ENCODE measurements around the gene DUSP16.
"Not testable (repeated sequence)": the region's sequence is repeated elsewhere in the genome, so short reads cannot be mapped to it uniquely, and the experiment has no call there.

The DUSP16 gene

DNA sequence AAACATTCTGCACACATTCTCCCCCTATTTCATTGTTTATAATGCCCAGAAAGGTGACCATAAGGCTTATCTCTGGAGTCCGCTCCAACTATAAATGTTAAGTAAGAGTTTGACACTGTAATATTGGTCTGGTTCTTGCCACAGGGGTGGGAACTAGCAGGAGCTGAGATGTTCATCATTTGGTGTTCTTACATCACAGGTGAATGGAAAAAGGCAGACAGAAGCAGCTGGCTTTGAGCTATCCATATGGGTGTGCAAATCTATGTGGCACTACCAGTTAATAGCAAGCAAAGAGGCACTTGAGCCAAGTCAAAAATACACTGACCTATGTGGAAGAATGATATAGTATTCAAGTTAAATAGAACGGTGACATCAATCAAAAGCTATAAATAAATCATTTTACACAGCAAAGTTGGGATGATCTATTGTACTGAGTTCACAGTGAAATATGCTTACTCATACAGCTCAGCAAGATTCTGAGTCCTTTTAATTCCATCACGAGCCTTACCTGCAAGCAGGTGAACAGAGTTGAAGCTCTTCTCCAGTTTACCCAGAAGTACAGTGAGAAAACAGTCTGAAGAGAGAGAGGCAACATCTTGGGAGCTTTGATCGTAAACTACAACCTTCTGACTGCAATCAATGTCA lies 43.2 kb downstream of the DUSP16 start:
- no peak for DNase-seq

GRCh38 chr12:12518919-12519318 lies 43.7 kb downstream of the DUSP16 start:
- DNase-seq, result no peak

GRCh38 chr12:12518464-12518845 lies 44.2 kb downstream of the DUSP16 start:
- no peak for DNase-seq

DNA sequence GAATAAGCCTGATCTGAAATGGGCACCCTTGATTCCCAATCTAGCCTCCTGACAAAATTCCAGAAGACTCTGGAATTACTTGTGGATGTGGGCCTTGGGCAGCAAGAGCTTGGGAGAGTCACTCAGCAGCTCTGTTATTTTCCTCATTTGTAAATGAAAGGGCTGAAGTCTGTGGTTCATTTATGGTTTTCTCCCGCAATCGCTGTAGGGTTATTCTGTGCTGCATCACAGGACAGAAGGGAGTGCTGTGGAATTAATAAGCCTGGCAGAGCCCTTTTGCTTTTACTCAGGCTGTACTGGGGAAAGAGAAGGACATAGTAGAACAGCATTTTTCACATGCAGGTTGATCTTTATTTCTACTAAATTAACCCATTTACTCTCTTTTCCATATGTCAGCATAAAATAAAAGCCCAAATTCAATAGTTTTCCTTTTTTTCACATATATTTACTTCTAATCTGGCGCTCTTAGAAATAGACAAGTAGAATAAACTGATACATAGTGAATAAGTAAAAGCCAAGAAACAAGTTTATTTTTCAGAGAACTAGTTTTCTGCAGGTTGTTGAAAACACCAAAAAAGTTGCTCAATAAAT lies 49.2 kb downstream of the DUSP16 start:
- DNase-seq, result no peak

DNA sequence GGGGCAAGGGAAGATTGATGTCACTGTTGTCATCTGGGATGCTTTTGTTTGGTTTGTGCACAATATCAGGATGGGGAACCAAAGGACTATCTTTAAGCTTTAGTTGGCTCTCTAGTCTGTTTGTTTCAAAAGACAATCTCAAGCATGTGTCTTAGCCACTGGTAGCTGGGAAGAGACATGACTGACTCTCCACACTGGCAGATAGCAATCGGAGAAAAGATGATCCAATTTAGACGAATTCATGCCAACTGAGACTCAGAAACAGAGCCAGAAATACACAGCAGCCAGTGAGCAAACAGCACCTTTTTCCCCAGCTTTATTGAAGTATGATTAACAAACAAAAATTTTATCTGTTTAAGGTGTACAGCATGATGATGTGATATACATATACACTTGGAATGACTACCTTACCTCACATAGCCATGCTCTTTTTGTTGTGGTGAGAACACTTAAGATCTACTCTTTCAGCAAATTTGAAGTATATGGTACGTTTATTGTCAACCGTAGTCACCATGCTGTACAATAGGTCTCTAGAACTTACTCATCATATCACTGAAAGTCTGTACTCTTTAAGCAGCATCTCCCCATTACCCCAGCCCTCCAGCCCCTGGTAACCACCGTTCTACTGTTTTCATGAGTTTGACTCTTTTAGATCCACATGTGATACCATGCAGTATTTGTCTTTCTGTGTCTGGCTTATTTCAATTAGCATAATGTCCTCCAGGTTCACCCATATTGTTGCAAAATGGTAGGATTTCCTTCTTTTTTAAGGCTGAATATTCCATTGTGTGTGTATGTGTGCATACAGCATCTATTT lies 50.6 kb downstream of the DUSP16 start:
- DNase-seq, result no peak

GRCh38 chr12:12511021-12511783 lies 51.5 kb downstream of the DUSP16 start:
- no peak for DNase-seq

GRCh38 chr12:12510551-12510950 lies 52.1 kb downstream of the DUSP16 start:
- no peak for DNase-seq

- no peak for DNase-seq
Observed at GRCh38 chr12:12510141-12510540, 52.5 kb downstream of the DUSP16 start.

DNA sequence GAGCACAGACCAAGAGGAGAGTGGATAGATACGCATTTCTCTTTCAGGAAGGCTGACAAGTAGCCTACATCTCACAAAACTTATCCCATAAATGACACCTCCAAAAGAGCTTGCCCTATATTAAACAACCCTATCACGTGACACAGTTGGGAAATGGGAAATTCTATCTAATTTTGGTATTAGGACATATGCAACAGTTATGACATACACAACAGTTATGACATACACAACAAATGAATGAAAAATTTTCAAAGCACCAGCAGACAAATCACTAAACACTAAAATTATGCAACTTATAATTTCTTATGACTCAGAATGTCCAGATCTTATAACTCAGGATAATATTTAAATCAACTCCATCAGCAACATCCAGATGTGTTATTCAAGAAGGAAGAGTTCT lies 54.1 kb downstream of the DUSP16 start:
- DNase-seq, result no peak

DNA sequence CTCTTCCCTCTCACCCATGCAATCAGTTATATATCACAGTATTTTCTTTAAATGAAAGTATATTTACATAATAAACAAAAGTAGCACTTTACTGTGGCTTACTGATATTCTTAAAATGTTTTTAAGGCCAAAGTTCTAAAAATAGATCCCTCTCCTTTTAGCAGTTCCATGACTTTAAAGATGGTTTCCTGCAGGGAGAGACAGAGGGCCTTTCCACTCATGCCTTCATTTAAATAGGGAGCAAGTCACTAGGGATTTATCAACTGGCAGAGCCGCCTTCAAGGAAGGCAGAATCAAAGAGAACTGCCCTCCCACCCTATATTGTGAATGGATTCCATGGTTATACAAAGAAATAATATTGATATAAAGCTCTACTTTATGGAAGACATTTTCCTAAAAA lies 55.5 kb downstream of the DUSP16 start:
- DNase-seq, result no peak

DNA sequence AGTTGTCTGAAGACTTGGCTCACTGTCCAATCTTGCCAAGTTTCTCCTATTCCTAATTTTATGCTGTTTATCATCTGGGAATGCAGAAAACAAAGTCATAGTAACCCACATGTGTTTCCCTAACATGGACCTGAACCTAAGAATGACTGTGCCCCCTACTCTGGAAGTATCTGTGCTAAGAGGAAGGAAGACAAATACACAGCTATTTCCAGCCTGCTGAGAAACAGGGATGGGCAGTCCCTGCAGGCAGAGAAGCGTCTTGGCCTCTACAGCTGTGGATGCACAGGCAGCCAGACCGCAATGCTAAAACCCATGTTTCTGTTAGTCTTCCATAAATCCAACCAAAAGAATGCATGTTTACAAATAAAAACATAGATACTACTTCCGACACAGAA lies 56.2 kb downstream of the DUSP16 start:
- peak; percentile 79 for DNase-seq

GRCh38 chr12:12505544-12506495 lies 56.8 kb downstream of the DUSP16 start:
- DNase-seq, result peak; percentile 34

DNA sequence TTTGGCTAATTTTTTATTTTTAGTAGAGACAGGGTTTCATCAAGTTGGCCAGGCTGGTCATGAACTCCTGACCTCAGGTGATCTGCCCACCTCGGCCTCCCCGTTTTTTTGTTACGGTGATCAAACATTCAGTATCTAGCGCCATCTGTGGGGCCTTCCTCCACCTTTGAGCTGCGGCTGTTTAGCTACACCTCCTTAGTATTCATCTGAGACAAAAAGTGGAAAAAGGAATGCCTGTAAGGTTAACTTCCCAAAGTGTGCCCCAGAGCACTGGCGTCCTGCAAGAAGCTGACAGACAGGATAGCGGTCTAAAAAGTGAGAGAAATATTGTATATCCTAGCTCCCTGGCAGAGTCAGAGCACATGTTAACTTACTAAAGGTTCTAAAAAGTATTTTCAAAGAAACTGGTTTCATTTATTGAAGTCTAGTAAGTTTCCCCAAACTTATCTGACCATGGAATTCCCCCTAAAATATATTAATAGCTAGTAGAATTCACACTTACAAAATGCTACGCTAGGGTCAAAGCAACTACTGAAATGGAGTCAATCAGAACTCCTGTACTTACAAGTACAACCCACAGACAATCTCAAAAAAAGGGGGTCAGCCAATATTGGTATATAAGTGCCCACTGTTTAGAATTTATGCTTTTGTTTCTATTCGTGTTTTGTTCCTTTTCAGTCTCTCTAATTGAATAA lies 59.1 kb downstream of the DUSP16 start:
- no peak for DNase-seq

- DNase-seq, result no peak
Observed at GRCh38 chr12:12502815-12503151, 59.9 kb downstream of the DUSP16 start.

DNA sequence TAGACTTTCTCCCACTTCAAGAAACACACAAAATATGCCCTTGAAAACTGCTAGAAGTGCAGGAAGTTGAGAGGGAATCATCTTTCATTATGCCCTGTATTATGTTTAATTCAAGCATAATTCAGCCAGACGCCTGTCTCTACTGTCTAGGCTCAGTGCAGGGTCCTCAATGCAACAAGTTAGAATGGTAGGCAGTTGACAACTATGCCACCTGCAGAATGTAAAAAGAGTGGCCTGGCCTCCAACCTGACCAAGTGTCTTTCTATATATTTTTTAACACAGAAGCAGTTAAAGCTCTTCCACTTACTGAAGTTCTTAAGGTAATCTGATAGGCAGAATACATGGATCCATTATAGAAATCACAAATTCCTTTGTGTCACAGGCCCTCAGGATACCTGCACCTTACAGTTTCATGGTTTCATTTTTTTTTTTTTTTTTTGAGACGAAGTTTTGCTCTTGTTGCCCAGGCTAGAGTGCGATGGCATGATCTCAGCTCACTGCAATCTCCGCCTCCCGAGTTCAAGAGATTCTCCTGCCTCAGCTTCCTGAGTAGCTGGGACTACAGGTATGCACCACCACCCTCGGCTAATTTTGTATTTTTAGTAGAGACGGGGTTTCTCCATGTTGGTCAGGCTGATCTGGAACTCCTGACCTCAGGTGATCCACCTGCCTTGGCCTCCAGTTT lies 60.4 kb downstream of the DUSP16 start:
- not testable (repeated sequence) for DNase-seq

GRCh38 chr12:12501121-12501520 lies 61.5 kb downstream of the DUSP16 start:
- no peak for DNase-seq

DNA sequence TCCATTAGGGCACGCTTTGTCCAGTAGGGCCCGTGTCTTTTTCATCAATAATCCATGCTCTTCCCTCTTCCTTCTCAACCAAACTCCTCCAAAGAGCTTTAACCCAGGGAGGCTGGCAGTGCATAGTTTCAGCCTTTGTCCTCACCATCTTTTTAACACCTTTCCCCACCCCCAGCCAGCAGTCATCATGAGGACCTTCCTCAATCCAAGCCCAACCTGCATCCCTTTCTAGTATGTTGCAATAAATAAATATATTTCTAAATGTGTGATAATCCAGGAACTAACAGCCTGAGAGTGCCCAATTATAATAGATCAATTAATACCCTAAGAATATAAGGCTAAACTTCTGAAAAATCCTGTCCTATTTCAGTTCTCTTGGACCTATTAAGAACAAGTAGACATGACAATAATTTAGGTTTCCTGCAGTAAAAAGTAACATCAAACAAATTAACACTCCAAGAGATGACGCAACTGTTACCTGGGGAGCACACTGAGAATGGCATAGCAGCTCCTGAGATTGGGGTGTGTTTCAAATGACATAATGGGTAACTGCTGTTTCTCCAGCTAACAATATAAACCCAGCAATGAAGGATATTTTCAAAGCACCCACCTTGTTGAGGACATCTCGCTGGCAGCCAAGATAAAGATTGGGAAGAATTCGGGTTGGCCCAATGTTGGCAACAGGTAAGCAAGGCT lies 62.6 kb downstream of the DUSP16 start:
- DNase-seq, result no peak

- DNase-seq, result no peak
Observed at GRCh38 chr12:12498210-12498609, 64.5 kb downstream of the DUSP16 start.

DNA sequence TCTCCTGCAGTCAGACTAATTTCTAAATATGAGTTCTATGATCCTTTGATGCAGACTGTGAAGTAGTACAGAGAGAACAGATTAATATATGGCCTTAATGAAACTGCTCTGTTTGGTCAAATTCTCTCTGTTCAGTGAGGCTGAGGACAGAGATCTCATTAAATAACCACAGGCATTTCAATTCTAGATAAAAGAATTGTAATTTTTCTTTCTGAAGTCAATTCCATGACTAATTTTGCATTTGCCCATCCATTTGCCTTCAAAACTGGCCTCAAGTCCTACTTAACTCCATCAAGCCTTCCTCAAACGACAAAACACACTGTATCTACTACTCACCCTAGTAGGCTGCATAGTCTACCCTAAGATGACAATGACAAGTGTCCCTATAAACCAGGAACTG lies 67.1 kb downstream of the DUSP16 start:
- DNase-seq, result no peak

GRCh38 chr12:12492547-12492946 lies 70.1 kb downstream of the DUSP16 start:
- no peak for DNase-seq

All from femur (tissue), 1 donor.